ENCODE results near the gene ZNF19.

DNA sequence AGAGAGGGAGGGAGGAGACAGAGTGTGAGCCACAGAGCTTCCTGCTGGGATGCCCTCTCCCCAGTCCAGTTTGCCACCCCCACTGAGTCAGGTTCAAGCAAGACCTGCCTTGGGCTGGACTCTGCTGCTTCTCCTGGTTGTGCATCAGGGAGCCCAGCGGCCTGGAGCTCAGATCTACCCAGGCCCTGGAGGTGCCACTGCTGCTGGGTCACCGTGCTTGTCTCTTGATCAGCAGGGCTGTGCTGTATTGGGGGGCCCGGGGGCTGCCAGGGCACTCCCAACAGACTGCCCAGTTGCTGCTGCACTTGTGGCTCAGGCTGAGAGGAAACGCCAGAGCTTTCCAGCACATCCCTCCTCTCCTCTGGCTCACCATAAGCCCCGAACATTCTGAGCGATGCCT, 56.2 kb downstream of the ZNF19 start:
- TF ChIP-seq POLR2A (IDR thresholded peaks at IDR 0.05; ENCODE audit: low read depth, low read length): no peak
- TF ChIP-seq POLR2AphosphoS5 (IDR thresholded peaks at IDR 0.05; ENCODE audit: low read depth, low read length): no peak
